Fibroblast of mammary gland (primary cell): Measurements from ENCODE around the gene NEURL3.

Source experiments
- DNase-seq: peaks from one replicate; pipeline ENCODE4 v3.0.0-alpha.2; 2010; ENCODE audit warnings: low read depth
- H3K4me3 ChIP-seq: 2 replicates; pipeline ENCODE4 v1.5.1; 2011; ENCODE audit warnings: low read depth, mild to moderate bottlenecking, low read length, moderate library complexity; ENCODE audit not compliant: control insufficient read depth
- TF ChIP-seq, protein P1 (sequence below): conservative IDR thresholded peaks from 2 replicates; pipeline ENCODE4 v1.5.1; 2011; ENCODE audit warnings: low read depth, low read length, inconsistent platforms; ENCODE audit not compliant: control insufficient read depth, insufficient read depth

Gene NEURL3

DNA sequence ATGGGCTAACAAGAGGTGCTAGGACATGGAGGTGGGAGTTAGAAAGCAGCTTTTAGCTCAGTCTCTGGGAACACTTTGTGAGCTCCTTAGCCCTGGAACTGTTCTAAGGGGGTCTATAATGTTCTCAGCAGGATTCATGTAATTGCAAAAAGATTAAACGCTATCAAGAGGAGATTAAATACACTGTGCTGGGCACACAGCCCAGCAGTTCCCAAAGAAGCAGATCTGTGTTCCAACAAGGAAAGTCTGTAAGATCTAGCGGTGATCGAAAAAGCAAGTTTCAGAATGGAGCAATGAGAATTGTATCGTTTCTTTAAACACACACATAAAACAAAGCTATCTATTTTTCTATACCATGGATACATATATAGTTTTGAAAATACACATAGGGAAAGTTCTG lies 29.0 kb upstream of the NEURL3 start:
- H3K4me3 ChIP-seq, result no peak overlapping the region
- TF ChIP-seq, protein P1, sequence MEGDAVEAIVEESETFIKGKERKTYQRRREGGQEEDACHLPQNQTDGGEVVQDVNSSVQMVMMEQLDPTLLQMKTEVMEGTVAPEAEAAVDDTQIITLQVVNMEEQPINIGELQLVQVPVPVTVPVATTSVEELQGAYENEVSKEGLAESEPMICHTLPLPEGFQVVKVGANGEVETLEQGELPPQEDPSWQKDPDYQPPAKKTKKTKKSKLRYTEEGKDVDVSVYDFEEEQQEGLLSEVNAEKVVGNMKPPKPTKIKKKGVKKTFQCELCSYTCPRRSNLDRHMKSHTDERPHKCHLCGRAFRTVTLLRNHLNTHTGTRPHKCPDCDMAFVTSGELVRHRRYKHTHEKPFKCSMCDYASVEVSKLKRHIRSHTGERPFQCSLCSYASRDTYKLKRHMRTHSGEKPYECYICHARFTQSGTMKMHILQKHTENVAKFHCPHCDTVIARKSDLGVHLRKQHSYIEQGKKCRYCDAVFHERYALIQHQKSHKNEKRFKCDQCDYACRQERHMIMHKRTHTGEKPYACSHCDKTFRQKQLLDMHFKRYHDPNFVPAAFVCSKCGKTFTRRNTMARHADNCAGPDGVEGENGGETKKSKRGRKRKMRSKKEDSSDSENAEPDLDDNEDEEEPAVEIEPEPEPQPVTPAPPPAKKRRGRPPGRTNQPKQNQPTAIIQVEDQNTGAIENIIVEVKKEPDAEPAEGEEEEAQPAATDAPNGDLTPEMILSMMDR, result no peak
- DNase-seq, result no peak

DNA sequence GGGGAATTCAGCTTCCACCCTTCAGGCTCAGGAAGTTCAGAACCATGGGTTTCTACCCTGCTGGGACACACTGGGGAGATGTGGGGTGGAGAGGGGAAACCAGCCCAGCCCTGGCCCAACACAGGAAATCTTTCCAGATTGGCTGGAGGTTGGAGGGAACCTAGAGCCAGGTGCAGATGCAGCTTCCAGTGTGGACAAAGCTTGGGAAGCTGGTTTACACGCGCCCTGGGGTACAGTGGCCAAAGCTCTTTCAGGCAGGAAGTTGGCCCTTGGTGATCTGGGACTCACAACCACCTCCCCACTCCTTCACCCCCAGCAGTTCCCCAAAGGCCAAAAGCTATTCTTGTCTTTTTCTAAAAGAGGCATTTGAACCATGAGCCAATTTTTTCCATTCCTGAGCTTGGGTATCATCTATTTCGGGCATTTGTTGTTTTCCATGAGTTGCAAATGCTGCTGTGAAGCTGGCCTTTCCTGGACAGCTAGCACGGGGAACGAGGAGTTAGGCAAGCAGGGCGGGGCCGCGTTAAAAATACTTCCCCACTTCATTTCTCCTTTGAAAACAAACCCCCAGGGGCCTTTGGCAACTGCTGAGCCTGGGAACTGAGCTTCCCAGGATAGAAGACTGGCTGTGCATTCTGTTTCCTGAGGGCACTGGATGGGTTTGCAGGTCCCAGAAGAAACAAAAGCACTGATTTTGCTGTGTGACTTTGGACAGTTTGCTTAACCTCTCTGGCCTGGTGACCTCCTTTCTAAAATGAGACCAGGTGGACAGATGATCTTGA lies 28.3 kb upstream of the NEURL3 start:
- no peak overlapping the region for H3K4me3 ChIP-seq
- TF ChIP-seq, protein P1, result no peak
- DNase-seq, result peak; percentile 78

DNA sequence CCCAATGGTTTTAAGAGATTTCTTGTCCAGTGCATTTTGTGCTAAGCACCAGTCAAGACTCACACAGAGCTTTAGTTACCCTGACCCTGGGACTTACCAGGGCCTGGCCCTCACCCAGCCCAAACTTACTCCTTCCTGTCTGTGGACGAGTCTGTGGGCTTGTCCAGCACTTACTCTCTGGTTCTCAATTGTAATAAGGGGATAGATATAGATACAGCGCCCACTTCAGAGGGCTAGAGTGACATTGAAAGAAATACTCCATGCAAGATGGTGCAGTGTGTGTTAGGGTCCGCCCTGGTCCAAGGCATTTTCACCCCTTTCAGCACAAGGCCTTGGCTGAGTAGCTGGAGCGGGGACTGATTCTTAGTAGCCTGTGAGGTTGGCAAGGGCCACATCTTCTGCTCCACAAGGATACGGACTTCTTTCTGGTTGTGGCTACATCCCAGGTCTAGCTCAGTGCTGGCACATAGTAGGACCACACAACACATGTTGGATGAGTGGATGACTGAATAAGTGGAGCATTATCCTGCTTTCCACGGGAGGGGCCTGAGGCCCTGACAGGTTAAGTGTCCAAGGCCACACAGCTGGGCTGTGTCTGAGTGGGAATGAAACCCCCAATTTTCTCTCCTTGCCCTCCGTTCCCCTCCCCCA lies 27.6 kb upstream of the NEURL3 start:
- no peak for DNase-seq
- no peak overlapping the region for H3K4me3 ChIP-seq
- TF ChIP-seq, protein P1, result no peak

DNA sequence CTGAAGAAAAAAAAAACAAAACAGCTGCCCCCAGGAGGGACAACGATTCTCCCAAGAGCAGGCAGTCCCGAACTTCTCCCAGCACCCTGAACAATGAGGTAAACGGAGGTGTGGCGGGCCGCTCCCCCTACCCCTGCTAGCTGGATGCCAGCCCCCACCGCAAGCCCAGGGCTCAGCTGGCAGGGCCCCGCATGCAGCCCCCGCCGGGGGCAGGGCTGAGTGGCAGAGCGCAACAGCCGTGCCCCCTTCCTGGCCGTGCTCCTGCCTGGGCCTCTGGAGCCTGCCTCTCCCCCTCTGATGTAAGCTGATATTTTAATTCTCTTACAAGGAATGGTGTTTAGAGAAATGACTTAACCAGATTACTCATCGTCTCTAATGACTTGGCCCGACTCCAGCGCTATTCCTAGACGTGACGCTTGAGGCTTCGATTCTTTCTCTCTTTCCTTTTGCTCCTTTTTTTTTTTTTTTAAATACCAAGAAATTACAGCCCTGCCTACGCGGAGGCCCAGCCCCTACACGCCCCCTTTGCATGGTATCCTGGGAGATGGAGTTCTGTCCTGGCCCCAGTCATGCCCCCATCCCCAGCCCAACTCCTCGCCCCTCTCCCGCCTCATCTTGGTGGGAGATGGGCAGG lies 26.8 kb upstream of the NEURL3 start:
- H3K4me3 ChIP-seq, result peak overlapping the region; percentile 10
- TF ChIP-seq, protein P1, result no peak
- DNase-seq, result peak; percentile 100

DNA sequence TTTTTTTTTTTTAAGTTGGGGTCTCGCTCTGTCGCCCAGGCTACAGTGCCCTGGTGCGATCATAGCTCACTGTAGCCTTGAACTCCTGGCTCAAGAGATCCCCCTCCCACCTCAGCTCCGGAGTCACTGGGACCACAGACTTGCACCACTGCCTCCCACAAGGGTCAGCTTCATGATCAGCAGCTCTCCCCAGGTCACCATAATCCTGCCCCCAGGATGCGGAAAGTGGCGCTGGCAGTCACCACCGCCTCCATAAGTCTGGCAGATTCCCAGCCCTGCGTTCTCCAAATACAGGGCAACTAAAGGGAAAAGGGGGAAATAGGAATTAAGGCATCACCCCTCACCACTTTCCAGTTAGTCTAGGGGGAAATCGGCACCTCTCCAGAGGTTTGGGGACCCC lies 26.2 kb upstream of the NEURL3 start:
- DNase-seq, result no peak
- TF ChIP-seq, protein P1, result no peak
- H3K4me3 ChIP-seq, result no peak overlapping the region

DNA sequence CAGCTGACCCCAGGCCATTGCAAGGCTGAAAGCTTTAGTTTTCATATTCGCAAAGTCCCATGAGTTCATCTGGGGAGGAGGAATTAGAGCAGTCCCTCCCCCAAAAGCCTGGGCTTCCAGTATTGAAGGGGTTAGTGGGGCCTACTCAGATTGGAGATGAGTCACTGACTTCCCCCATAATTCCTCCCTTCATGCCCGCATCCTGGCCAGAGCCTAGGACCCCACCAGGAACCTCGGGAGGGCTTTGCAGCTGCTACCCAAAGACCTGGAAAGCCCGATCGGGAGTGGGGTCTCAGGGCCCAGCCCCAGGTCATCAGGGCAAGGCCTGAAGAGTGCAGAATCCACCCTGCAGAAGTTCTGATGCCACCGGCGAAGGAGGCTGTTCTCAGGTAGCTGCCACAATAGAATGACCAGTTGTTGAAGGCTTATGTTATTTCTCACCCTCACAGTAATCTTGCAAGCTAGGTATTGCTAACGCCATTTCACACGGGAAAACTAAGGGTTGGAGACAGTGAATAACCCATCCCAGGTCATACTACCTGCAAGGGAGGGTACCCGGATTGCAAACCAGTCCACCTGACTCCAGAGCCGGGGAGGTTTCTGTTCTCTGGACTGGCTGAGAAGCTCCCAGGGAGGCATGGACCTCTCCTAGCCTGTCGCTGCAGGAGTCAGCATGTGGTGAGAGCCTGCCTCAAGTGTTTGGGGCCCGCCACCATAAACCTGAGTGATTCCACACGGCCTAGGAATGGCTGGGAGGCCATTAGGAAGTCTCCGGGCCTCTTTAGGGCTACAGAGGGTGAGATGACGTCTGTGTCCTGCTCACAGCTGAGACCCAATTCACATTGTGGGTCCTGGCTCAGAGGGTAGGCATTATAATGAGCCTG lies 25.6 kb upstream of the NEURL3 start:
- DNase-seq, result no peak
- TF ChIP-seq, protein P1, result no peak
- no peak overlapping the region for H3K4me3 ChIP-seq
